KOPT-K1 (cell line): ENCODE data around the gene RNF150.

Experiments used
- H3K27ac ChIP-seq: fragments of 200-600 bp; sonication (generic); 2 replicates; pipeline ENCODE4 v1.5.1; 2016; ENCODE audit warnings: antibody characterized with exemption, mild to moderate bottlenecking, low read depth, low read length; ENCODE audit not compliant: poor library complexity, severe bottlenecking
- H3K36me3 ChIP-seq: fragments of 200-600 bp; sonication (generic); 2 replicates; pipeline ENCODE4 v1.5.1; 2017; ENCODE audit warnings: antibody characterized with exemption, mild to moderate bottlenecking, low read length, moderate library complexity; ENCODE audit not compliant: insufficient read depth
- H3K9me3 ChIP-seq: fragments of 200-600 bp; sonication (generic); 2 replicates; pipeline ENCODE4 v1.5.1; 2017; ENCODE audit warnings: antibody characterized with exemption, low read length, mild to moderate bottlenecking; ENCODE audit not compliant: insufficient read depth, poor library complexity, severe bottlenecking

Gene RNF150

DNA sequence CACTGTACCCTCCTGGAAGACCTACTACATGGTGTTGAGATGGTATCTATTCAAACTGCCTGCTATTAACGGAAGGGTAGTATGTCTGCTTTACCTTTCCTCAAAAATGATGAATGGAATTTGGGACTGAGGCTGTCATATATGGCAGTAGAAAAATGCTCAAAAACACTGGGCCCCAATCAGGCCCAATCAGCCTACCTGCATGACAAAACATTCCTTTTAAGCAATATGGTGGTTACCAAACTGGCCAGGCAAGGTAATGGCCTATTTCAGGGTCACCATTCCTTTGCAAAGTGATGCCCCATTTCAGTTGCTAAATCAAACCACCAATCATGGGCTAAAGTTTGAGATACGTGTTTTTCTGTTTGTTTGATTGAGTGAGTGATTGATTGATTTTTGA, 14.9 kb downstream of the RNF150 start:
- H3K27ac ChIP-seq = no peak overlapping the region
- H3K9me3 ChIP-seq = no peaks in the 10 kb centered on the region
- H3K36me3 ChIP-seq = no peaks in the 10 kb centered on the region

DNA sequence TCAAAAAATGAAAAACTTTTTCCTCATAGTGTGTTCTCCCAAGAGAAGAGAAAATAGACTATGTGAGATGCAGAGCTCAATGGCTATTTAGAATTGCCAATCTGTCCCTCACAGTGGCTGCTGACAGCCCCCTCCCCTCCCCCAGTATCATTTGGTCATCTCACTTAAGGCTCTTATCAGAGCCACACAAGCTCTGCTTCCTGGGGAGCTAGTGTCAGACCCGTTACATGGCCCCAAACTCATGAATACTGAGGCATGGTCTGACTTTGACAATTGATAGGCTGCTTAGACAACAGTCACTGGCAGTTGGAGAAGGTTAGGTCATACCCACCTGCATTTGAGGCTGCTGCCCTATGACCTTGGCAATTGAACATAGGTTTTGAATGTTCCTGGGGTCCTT, 15.3 kb downstream of the RNF150 start:
- H3K9me3 ChIP-seq = no peaks in the 10 kb centered on the region
- no peak overlapping the region for H3K27ac ChIP-seq
- no peaks in the 10 kb centered on the region for H3K36me3 ChIP-seq

DNA sequence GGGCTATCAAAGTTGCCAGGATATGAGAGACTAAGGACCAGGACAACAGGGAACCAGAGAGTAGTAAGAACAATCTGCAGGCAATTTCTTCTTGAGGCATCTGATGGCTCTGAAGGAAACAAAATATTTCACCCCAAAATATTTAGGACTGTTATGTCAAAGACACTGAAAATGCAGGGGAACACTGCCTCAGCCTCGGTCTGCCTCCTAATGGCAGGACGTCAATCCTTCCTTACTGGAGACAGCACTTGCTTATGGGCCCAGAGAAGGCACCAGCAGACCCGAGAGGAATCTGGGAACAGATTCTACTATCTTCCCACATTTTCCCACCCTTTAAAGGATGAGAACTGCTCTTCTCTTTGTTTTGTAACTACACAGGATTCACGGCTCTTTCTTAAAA, 23.3 kb downstream of the RNF150 start:
- H3K9me3 ChIP-seq = no peaks in the 10 kb centered on the region
- no peaks in the 10 kb centered on the region for H3K36me3 ChIP-seq
- H3K27ac ChIP-seq = no peak overlapping the region

DNA sequence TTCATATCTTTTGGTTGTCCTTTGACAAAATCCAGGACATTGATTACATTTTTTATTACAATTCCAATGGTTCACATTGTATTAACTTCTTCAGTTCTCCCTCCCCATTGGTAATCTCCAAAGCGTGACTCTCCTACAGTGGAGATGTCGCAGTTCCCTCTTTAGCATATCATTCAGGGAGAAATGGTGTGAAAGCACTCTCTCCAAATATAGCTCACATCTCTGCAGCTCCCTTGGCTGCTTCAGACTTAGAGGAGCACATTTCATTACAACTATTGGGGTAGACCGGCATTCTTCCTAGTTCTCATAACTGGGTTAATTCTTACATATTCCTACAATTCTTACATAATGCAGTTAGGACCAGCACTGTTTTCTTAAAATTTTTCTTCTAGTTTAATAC, 25.3 kb downstream of the RNF150 start:
- Histone ChIP-seq H3K9me3 (no peaks in the 10 kb centered on the region), H3K36me3 (no peaks in the 10 kb centered on the region), H3K27ac (no peak overlapping the region)

DNA sequence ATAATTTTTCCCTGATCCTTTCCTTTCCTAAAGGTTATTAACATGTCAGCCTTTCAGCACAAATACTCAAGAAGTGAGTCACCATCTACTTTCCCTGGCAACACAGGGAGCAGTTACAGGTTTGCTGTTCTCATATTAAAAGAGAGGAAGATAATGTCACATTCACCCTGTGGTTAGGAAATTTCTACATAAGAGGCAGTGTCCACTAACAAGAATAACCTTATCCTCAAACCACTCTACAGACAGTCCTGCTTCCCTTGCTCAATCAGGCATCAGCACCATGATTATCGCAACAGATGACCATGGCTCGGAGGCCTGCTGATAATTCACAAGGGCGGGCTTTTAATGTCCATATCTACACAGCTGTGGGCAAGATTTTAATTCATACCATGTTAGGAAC, 30.9 kb downstream of the RNF150 start:
- Histone ChIP-seq H3K27ac (no peak overlapping the region), H3K9me3 (no peaks in the 10 kb centered on the region), H3K36me3 (no peaks in the 10 kb centered on the region)

DNA sequence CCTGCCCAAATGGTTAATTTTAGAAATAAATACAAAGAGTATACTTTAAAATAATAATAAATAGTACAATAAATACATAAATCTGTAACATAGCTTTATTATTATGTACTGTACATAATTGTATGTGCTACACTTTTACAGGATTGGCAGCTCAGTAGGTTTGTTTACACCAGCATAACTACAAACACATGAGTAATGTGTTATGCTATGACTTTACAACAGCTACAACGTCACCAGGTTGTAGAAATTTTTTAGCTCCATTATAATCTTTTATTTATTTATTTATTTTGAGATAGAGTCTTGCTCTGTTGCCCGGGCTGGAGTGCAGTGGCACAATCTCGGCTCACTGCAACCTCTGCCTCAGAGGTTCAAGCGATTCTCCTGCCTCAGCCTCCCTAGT, 31.8 kb downstream of the RNF150 start:
- Histone ChIP-seq H3K9me3 (no peaks in the 10 kb centered on the region), H3K36me3 (no peaks in the 10 kb centered on the region), H3K27ac (no peak overlapping the region)

DNA sequence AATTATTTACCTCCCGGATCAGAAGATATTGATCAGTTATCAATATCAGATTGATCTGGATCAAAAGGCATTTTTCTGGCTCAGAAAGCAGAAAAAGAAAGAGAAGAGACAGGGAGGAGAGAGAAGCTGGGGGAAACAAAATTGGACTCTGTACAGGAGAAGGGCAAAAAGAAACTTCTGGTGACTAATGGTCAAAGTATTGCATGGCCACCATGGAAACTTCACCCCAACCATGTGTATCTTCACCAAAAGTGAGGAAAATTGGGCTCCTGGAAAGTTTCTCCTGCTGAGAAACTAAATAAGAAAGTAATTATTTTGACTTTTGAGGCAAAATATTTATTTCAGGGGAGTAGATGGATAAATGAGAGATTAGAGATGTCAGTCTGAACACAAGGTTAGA, 33.9 kb downstream of the RNF150 start:
- Histone ChIP-seq H3K9me3 (no peaks in the 10 kb centered on the region), H3K36me3 (no peaks in the 10 kb centered on the region), H3K27ac (no peak overlapping the region)

DNA sequence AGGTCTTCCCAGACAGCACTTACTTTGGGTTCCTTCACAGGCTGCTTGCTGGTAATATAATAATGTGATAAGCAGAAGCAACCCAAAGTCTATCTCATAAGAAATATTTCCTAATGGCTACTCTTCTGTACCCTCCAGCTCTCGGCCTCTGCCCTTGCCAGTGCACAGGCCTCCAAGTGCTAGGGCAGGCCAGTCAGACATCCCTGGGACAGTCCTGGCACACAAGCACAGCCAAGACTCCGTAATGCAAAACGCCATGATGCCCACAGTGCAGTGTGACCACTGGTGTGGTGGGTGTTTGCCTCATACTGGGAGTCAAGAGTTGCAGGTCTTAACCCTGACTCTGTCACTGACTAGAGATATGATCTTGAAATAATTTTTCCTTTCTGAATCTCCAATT, 35.1 kb downstream of the RNF150 start:
- H3K36me3 ChIP-seq = no peaks in the 10 kb centered on the region

DNA sequence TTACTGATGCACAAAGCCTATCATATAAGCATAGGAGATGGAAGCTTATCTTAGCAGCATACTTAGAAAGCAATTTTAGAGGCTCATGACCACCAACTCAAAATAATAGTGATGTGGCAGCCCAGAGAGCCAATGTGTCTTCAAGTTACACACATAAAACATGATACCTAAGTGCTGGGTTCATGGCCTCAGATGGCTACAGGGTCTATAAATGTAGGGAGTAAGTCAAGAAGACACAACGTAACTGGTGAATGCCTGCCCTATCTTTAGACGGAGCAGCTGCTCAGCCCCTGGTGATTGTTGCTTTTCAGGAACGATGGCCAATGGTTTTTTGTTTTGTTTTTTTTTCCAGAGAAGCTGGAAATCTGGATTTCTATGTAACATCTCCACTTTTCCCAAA, 42.8 kb downstream of the RNF150 start:
- Histone ChIP-seq H3K27ac (no peak overlapping the region), H3K36me3 (no peaks in the 10 kb centered on the region), H3K9me3 (peaks cover 9% of the 10 kb centered on the region)

More for the DNA sequence above, 35.1 kb downstream of the RNF150 start:
- Histone ChIP-seq H3K27ac (no peak overlapping the region), H3K9me3 (peaks cover 9% of the 10 kb centered on the region)

DNA sequence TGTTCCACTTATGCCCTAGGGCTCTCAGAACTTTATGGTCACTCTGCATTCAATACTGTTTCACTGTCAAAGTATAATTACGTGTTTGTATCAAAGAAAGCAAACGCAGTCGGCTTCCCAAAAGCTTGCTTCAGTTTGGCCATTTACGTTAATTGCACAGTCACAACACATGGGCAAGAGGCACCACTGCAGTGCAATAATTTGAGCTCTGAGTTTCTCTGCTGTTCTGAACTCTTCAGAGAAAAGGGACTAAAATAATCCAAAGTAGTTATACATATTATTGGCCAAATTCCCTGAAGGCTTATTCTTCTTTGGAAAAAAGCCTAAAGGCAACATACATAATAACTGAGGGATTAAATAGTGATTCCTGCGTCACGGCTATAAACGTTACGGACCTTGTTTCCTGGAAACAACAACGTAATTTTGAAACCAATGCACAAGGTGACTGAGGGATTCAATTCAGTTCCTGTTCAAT, 51.3 kb downstream of the RNF150 start:
- Histone ChIP-seq H3K27ac (no peak overlapping the region), H3K9me3 (peaks cover 13% of the 10 kb centered on the region), H3K36me3 (no peaks in the 10 kb centered on the region)

DNA sequence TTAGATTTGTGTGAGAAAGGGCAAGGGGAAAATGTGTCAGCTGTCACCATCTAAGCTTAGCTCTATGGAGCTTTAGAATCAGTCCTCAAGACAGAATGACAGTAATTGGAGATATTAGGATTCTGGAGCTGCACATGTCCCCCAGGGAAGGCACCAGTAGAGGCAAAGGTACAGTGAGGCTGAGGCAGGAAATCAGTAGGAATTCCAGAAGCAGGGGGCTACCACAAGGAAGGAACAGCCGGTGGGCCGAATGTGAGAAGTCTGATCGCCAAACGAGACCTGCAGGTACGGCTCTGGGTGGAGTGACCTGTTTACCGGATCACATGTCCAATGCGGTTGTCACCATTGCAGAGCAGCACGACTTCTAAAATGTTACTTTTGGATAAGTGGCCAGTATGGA, 52.6 kb downstream of the RNF150 start:
- peaks cover 13% of the 10 kb centered on the region for H3K9me3 ChIP-seq
- H3K27ac ChIP-seq = no peak overlapping the region
- no peaks in the 10 kb centered on the region for H3K36me3 ChIP-seq

DNA sequence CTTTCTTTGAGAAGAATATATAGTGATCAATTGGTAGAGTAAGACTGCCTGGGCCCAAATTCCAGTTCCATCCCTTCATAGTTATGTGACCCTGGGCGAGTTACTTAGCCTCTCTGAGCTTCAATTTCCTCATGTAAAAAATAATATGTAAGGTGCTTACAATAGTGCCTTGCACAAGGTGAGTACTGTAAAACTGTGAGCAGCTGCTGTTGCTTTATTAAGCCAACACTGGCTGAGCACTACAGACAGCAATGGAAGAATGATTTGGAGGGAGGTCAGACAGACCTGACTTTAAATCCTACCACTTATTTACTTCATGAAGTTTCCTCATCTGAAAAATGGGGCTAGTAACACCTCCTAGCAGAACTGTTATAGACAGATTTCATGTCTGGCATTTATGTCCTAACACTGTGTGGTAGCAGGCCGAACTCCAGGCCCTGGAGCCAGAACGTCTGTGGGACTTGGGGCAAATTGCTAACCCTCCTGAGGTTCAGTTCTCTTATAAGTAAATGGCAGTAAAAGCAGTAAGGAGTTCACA, 53.8 kb downstream of the RNF150 start:
- no peak overlapping the region for H3K27ac ChIP-seq
- peaks cover 3% of the 10 kb centered on the region for H3K9me3 ChIP-seq
- H3K36me3 ChIP-seq = no peaks in the 10 kb centered on the region

DNA sequence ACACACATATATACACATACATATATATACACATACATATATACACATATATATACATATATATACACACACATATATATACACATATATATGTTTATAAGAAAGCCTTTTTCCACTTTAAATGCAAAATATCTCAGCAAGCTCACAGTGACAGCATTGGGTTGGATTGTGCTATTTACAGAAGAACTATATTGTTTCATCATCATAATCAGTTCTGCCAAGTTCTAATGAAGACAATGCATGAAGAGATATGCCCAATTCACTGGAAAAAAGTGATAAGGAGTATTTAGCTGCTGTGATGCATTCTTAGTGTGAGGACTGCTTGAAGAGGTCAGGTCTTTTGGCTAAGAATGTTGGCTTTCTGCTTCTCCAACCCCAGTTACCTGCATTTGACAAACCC, 54.4 kb downstream of the RNF150 start:
- no peak overlapping the region for H3K27ac ChIP-seq

DNA sequence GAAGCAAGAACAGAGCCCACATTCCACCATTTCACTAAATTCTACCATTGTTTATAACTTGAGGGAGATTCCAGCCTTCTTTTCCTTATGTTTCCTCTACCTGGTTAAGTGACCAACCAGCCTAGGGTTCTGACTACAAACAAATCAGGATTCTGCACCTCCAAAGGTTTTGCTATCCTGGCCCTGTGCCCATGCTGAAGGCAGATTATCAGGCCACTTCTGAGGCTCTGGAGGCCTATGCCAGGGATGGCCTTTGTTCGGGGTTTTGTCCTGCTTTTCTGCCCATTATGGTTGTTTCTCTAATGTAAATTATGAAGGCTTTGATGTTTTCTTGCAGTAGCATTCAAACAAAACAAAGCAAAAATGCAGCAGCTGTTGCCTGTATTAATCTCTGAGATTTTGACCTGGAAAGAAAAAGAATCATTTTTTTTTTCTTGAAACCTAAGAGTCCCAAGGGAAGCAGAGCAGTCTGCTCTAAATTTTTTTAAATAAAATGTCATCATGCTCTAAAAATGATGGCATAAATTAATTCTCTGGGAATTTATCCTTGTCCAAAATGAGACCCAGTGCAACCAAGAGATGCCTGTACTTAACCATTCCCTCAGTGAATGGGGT, 55.6 kb downstream of the RNF150 start:
- H3K27ac ChIP-seq = no peak overlapping the region
- H3K9me3 ChIP-seq = no peaks in the 10 kb centered on the region

More for the DNA sequence above, 54.4 kb downstream of the RNF150 start:
- no peaks in the 10 kb centered on the region for H3K9me3 ChIP-seq
- no peaks in the 10 kb centered on the region for H3K36me3 ChIP-seq

DNA sequence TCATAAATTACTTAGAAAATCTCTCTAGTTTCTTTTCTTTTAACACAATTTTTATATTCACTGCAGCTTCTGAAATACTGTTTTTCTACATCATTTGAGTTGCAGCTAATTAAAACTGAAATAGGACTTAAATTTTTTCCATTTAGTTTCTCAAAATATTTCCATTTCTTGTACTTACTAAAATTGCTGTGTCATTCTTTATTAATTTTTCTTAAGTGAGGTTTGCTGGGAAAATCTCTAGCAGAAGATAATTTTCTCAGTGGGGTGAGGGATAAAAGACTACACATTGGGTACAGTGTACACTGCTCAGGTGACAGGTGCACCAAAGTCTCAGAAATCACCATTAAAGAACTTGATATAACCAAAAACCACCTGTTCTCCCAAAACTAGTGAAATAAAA, 57.7 kb downstream of the RNF150 start:
- no peaks in the 10 kb centered on the region for H3K9me3 ChIP-seq
- H3K36me3 ChIP-seq = no peaks in the 10 kb centered on the region
- H3K27ac ChIP-seq = no peak overlapping the region

More for the DNA sequence above, 55.6 kb downstream of the RNF150 start:
- no peaks in the 10 kb centered on the region for H3K36me3 ChIP-seq
